DMS153 treated with DMSO at 0.1 percent for 48 hours (cell line): ENCODE data around the gene CDKAL1.
"Not testable (repeated sequence)": the region's sequence is repeated elsewhere in the genome, so short reads cannot be mapped to it uniquely, and the experiment has no call there.

ENCODE experiments used
- DNase-seq: peaks from one replicate; lab custom pipeline; 2025; ENCODE audit not compliant: unreplicated experiment; lab: John Stamatoyannopoulos, UW

The CDKAL1 gene

GRCh38 chr6:21087188-21087587 lies 552.9 kb downstream of the CDKAL1 start:
- no peak for DNase-seq

GRCh38 chr6:21091411-21091810 lies 557.2 kb downstream of the CDKAL1 start:
- DNase-seq: no peak

- DNase-seq: not testable (repeated sequence)
Measured at GRCh38 chr6:21092231-21092772, 558.0 kb downstream of the CDKAL1 start.

- DNase-seq: no peak
Measured at GRCh38 chr6:21095462-21095861, 561.2 kb downstream of the CDKAL1 start.

GRCh38 chr6:21098134-21098533 lies 563.9 kb downstream of the CDKAL1 start:
- no peak for DNase-seq

GRCh38 chr6:21098744-21099143 lies 564.5 kb downstream of the CDKAL1 start:
- no peak for DNase-seq

GRCh38 chr6:21099338-21100314 lies 565.4 kb downstream of the CDKAL1 start:
- DNase-seq: no peak

- no peak for DNase-seq
Measured at GRCh38 chr6:21100991-21101390, 566.7 kb downstream of the CDKAL1 start.

- no peak for DNase-seq
Measured at GRCh38 chr6:21101694-21102093, 567.4 kb downstream of the CDKAL1 start.

- DNase-seq: no peak
Measured at GRCh38 chr6:21102201-21102600, 567.9 kb downstream of the CDKAL1 start.

- DNase-seq: no peak
Measured at GRCh38 chr6:21102624-21103023, 568.4 kb downstream of the CDKAL1 start.

GRCh38 chr6:21103626-21104224 lies 569.5 kb downstream of the CDKAL1 start:
- no peak for DNase-seq

GRCh38 chr6:21104288-21104687 lies 570.0 kb downstream of the CDKAL1 start:
- DNase-seq: no peak

- no peak for DNase-seq
Measured at GRCh38 chr6:21107796-21108195, 573.5 kb downstream of the CDKAL1 start.

- no peak for DNase-seq
Measured at GRCh38 chr6:21109391-21110178, 575.3 kb downstream of the CDKAL1 start.

- no peak for DNase-seq
Measured at GRCh38 chr6:21110684-21111083, 576.4 kb downstream of the CDKAL1 start.

- DNase-seq: no peak
Measured at GRCh38 chr6:21111093-21111725, 577.0 kb downstream of the CDKAL1 start.

- DNase-seq: peak; percentile 86
Measured at GRCh38 chr6:21115111-21115510, 580.9 kb downstream of the CDKAL1 start.

GRCh38 chr6:21116736-21117135 lies 582.5 kb downstream of the CDKAL1 start:
- DNase-seq: no peak

- no peak for DNase-seq
Measured at GRCh38 chr6:21118216-21118780, 584.0 kb downstream of the CDKAL1 start.
